ENCODE results near the gene GTF2H4.
"Not testable (repeated sequence)": the region's sequence is repeated elsewhere in the genome, so short reads cannot be mapped to it uniquely, and the experiment has no call there.

GTF2H4 gene

DNA sequence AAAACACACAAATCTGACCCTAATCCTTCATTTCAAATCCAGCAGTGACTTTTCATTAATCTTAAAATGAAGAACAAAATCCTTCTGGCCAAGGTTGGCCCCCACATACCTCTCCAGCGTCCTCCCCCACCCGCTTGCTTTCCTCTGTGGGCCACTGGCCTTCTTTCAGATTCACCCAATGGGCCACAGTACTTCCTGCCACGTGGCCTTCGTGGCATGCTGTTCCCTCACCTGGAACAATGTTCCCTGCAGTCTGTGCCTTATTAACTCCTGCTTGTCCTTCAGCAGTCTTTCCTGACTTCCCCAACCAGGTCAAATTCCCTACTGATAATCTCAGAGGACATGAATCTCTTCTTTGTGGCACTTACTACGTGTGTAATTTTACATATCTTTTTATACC, 5.3 kb upstream of the GTF2H4 start:
- Histone ChIP-seq H3K27me3 (ENCODE audit: low read depth, low read length) (no peaks in the 10 kb centered on the region), H3K79me2 (ENCODE audit: low read length) (no peaks in the 10 kb centered on the region), H3K9ac (ENCODE audit: low read length) (no peak overlapping the region), H3K36me3 (replicated peaks; ENCODE audit: low read depth, low read length) (no peaks in the 10 kb centered on the region), H3K9me3 (ENCODE audit: insufficient read depth, low read length) (no peaks in the 10 kb centered on the region), H2AFZ (ENCODE audit: low read depth, low read length) (no peak overlapping the region), H3K4me3 (ENCODE audit: low read length) (no peak overlapping the region), H3K4me2 (ENCODE audit: low read length) (0 out of 2 replicates have a peak overlapping the region, but pooled peaks have one; percentile 2), H4K20me1 (ENCODE audit: insufficient read depth, low read length) (no peaks in the 10 kb centered on the region), H3K27ac (ENCODE audit: low read length) (no peak overlapping the region), H3K4me1 (ENCODE audit: low read length) (peaks cover 13% of the 10 kb centered on the region)
- no peak for TF ChIP-seq EZH2phosphoT487 (IDR thresholded peaks at IDR 0.05; ENCODE audit: low read depth)
- TF ChIP-seq, protein P1, sequence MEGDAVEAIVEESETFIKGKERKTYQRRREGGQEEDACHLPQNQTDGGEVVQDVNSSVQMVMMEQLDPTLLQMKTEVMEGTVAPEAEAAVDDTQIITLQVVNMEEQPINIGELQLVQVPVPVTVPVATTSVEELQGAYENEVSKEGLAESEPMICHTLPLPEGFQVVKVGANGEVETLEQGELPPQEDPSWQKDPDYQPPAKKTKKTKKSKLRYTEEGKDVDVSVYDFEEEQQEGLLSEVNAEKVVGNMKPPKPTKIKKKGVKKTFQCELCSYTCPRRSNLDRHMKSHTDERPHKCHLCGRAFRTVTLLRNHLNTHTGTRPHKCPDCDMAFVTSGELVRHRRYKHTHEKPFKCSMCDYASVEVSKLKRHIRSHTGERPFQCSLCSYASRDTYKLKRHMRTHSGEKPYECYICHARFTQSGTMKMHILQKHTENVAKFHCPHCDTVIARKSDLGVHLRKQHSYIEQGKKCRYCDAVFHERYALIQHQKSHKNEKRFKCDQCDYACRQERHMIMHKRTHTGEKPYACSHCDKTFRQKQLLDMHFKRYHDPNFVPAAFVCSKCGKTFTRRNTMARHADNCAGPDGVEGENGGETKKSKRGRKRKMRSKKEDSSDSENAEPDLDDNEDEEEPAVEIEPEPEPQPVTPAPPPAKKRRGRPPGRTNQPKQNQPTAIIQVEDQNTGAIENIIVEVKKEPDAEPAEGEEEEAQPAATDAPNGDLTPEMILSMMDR (IDR thresholded peaks at IDR 0.05; ENCODE audit: low read depth, low read length) = no peak

DNA sequence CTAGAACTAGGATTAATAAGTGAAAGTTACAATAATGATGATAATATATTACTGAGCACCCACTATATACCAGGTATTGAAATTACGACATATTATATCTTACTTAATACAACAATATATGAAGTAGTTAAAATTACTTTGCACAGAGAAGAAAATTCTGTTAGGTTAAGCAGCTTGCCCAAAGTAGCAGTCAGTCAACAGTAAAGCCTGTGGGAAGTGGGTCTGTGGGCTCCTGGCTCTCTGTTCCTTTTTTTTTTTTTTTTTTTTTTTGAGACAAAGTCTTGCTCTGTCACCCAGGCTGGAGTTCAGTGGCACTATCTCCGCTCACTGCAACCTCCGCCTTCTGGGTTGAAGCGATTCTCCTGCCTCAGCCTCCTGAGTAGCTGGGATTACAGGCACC, 4.8 kb upstream of the GTF2H4 start:
- Histone ChIP-seq H3K4me3 (ENCODE audit: low read length) (no peak overlapping the region), H3K4me1 (ENCODE audit: low read length) (peaks cover 13% of the 10 kb centered on the region), H3K27me3 (ENCODE audit: low read depth, low read length) (no peaks in the 10 kb centered on the region), H3K27ac (ENCODE audit: low read length) (no peak overlapping the region), H3K36me3 (replicated peaks; ENCODE audit: low read depth, low read length) (no peaks in the 10 kb centered on the region), H2AFZ (ENCODE audit: low read depth, low read length) (no peak overlapping the region), H3K9ac (ENCODE audit: low read length) (no peak overlapping the region), H3K9me3 (ENCODE audit: insufficient read depth, low read length) (no peaks in the 10 kb centered on the region), H3K4me2 (ENCODE audit: low read length) (no peak overlapping the region), H3K79me2 (ENCODE audit: low read length) (peaks cover 2% of the 10 kb centered on the region; the same call in 1 of the 2 replicates), H4K20me1 (ENCODE audit: insufficient read depth, low read length) (no peaks in the 10 kb centered on the region)
- TF ChIP-seq, protein P1 (IDR thresholded peaks at IDR 0.05; ENCODE audit: low read depth, low read length) = no peak
- no peak for TF ChIP-seq EZH2phosphoT487 (IDR thresholded peaks at IDR 0.05; ENCODE audit: low read depth)

DNA sequence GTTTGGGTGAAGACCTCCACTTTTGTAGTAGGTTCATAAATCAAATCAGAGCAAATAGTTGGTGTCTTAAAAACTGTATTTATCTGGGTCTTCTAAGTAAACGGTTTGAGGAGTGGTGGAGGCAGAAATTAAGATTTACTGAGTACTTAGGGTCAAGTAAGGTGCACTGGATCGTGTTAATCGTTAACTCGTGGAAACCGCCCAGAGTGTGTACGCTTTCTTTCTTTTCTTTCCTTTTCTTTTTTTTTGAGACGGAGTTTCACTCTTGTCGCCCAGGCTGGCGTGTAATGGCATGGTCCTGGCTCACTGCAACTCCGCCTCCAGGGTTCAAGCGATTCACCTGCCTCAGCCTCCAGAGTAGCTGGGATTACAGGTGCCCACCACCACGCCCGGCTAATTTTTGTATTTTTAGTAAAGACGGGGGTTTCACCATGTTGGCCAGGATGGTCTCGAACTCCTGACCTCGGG, 683 bp upstream of the GTF2H4 start:
- not testable (repeated sequence) for H3K27ac ChIP-seq (ENCODE audit: low read length); H3K79me2 ChIP-seq (ENCODE audit: low read length); H4K20me1 ChIP-seq (ENCODE audit: insufficient read depth, low read length); H3K9me3 ChIP-seq (ENCODE audit: insufficient read depth, low read length); H3K36me3 ChIP-seq (replicated peaks; ENCODE audit: low read depth, low read length); H3K27me3 ChIP-seq (ENCODE audit: low read depth, low read length)
- Histone ChIP-seq H3K4me2 (ENCODE audit: low read length) (peak overlapping the region; percentile 62), H3K4me1 (ENCODE audit: low read length) (peaks cover 12% of the 10 kb centered on the region), H3K4me3 (ENCODE audit: low read length) (peak overlapping the region; percentile 99), H2AFZ (ENCODE audit: low read depth, low read length) (peak overlapping the region; percentile 49; the same call in 1 of the 2 replicates), H3K9ac (ENCODE audit: low read length) (peak overlapping the region; percentile 59)

DNA sequence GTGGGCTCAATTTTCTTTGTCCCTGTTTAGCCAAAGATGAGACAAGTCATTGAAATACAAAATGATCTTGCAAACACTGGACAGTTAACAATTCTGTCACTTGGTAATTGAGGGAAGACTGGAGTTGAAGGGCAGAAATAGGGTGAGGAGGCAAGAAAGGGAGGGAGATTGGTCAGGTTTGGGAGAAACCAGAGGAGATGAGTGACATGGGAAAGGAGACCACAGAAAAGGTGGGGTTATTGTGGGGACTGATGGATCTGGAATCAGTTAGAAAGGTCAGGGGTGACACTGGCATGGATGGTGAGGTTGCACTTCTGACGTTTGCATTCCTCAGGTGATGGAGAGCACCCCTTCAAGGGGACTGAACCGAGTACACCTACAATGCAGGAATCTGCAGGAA, 693 bp downstream of the GTF2H4 start:
- H3K4me2 ChIP-seq (ENCODE audit: low read length) = peak overlapping the region; percentile 96
- H3K4me3 ChIP-seq (ENCODE audit: low read length) = peak overlapping the region; percentile 99
- H3K9ac ChIP-seq (ENCODE audit: low read length) = peak overlapping the region; percentile 86
- H3K27me3 ChIP-seq (ENCODE audit: low read depth, low read length) = no peaks in the 10 kb centered on the region
- no peaks in the 10 kb centered on the region for H3K9me3 ChIP-seq (ENCODE audit: insufficient read depth, low read length)
- TF ChIP-seq, protein P1 (IDR thresholded peaks at IDR 0.05; ENCODE audit: low read depth, low read length) = no peak
- TF ChIP-seq EZH2phosphoT487 (IDR thresholded peaks at IDR 0.05; ENCODE audit: low read depth) = no peak
- no peak overlapping the region for H2AFZ ChIP-seq (ENCODE audit: low read depth, low read length)
- no peaks in the 10 kb centered on the region for H3K36me3 ChIP-seq (replicated peaks; ENCODE audit: low read depth, low read length)
- peaks cover 9% of the 10 kb centered on the region; the same call in 1 of the 2 replicates for H3K79me2 ChIP-seq (ENCODE audit: low read length)
- H3K4me1 ChIP-seq (ENCODE audit: low read length) = peaks cover 9% of the 10 kb centered on the region; the same call in 1 of the 2 replicates
- H3K27ac ChIP-seq (ENCODE audit: low read length) = no peak overlapping the region
- H4K20me1 ChIP-seq (ENCODE audit: insufficient read depth, low read length) = no peaks in the 10 kb centered on the region

DNA sequence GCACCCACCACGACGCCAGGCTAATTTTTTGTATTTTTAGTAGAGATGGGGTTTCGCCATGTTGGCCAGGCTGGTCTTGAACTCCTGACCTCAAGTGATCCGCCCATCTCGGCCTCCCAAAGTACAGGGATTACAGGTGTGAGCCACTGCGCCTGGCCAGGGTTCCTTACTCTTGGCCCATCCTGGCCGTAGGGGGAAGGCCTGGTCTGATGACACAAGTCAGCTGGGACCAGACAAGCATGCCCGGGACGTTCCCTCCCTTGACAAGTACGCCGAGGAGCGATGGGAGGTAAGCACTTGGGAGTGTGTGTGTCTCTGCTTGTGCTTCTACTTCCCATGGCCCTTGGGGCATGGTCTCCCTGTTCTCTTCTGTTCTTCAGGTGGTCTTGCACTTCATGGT, 2.5 kb downstream of the GTF2H4 start:
- not testable (repeated sequence) for H3K4me3 ChIP-seq (ENCODE audit: low read length); H3K36me3 ChIP-seq (replicated peaks; ENCODE audit: low read depth, low read length); H3K4me2 ChIP-seq (ENCODE audit: low read length); H3K9me3 ChIP-seq (ENCODE audit: insufficient read depth, low read length); H2AFZ ChIP-seq (ENCODE audit: low read depth, low read length); H4K20me1 ChIP-seq (ENCODE audit: insufficient read depth, low read length); H3K9ac ChIP-seq (ENCODE audit: low read length); H3K27me3 ChIP-seq (ENCODE audit: low read depth, low read length); H3K27ac ChIP-seq (ENCODE audit: low read length)
- Histone ChIP-seq H3K79me2 (ENCODE audit: low read length) (peaks cover 16% of the 10 kb centered on the region), H3K4me1 (ENCODE audit: low read length) (peaks cover 18% of the 10 kb centered on the region)

Measured in OCI-LY3 (cell line).